Lower leg skin (tissue), 4 donors: ENCODE results near the gene EGLN2. TPM values are rescaled to one million over a fixed set of nuclear protein-coding genes. Genes with fewer than 3 reads are reported as not detected.
"Not testable (repeated sequence)": the region's sequence is repeated elsewhere in the genome, so short reads cannot be mapped to it uniquely, and the experiment has no call there.

Experiments used
- DNase-seq, 2 donors: peaks; one replicate each; pipeline ENCODE4 v3.0.0-alpha.2; 2019; ENCODE audit warnings: low spot score in 2 of 2
- H3K4me3 ChIP-seq: fragments of 200-600 bp; sonication (generic); 2 replicates; pipeline ENCODE4 v1.5.1; 2017; ENCODE audit warnings: mild to moderate bottlenecking, low read depth; ENCODE audit not compliant: poor library complexity, severe bottlenecking
- CTCF ChIP-seq, 3 donors: fragments of 450-650 bp; IDR thresholded peaks; one replicate each; pipeline ENCODE4 v1.5.1; 2016; ENCODE audit warnings: antibody characterized with exemption in 3 of 3, mild to moderate bottlenecking in 3 of 3, moderate library complexity in 2 of 3
- POLR2A ChIP-seq, 2 donors: fragments of 450-650 bp; IDR thresholded peaks; one replicate each; pipeline ENCODE4 v1.6.1; 2016 to 2017; ENCODE audit warnings: antibody characterized with exemption in 2 of 2, mild to moderate bottlenecking in 1 of 2, moderate library complexity in 1 of 2
- WGBS, 2 donors: methylation state at CpG; one replicate each; pipeline ENCODE4 v1.1.5; 2018; 5-methylcytosine and 5-hydroxymethylcytosine counted together
- intact Hi-C: fragments of 100-400 bp; cut with DNase I; formaldehyde crosslinking; loops from one replicate; pipeline ENCODE4 v1.15.0; 2023; ENCODE audit warnings: low total_unique reads
- total RNA-seq, 4 donors: library from RNA; depleted of rRNA; stranded (reverse); fragments of >200 nt; gene quantifications; one replicate each; pipeline ENCODE4 v1.1.0, GENCODE V29; 2016

Gene EGLN2
- total RNA-seq, 4 donors from 2014 or later, result 34.4 to 52.8 (median 45.1) TPM

GRCh38 chr19:40810160-40810559 lies 11.2 kb downstream of the EGLN2 start:
- intact Hi-C loops, result loop anchor here (5.0 kb wide), 1 partner anchor 322 kb away; no protein-coding TSS in a partner anchor

GRCh38 chr19:40810649-40811408 lies 11.8 kb downstream of the EGLN2 start:
- peak overlapping the region; percentile 12 for H3K4me3 ChIP-seq
- DNase-seq, result peak; percentile 76 to 96
- 3 to 4% methylated on average over 31 to 43 of the region's 65 CpGs for WGBS, 2 donors
- intact Hi-C loops, result loop anchor here (5.0 kb wide), 1 partner anchor 321 kb away; no protein-coding TSS in a partner anchor

More at GRCh38 chr19:40810160-40810559, 11.2 kb downstream of the EGLN2 start:
- H3K4me3 ChIP-seq, result peak overlapping the region; percentile 17
- 49 to 62% methylated on average over 14 of the region's 14 CpGs for WGBS, 2 donors
- DNase-seq, result no peak
- TF ChIP-seq POLR2A (IDR thresholded peaks at IDR 0.05), result no peak
- TF ChIP-seq CTCF (IDR thresholded peaks at IDR 0.05), result no peak

- H3K4me3 ChIP-seq, result peak overlapping the region; percentile 12
- intact Hi-C loops, result loop anchor here (5.0 kb wide), 1 partner anchor 321 kb away; no protein-coding TSS in a partner anchor
- no peak for DNase-seq
- TF ChIP-seq CTCF (IDR thresholded peaks at IDR 0.05) (no peak), POLR2A (IDR thresholded peaks at IDR 0.05) (no peak)
- 17 to 25% methylated on average over 27 to 30 of the region's 35 CpGs for WGBS, 2 donors
These were observed 12.7 kb downstream of the EGLN2 start for GRCh38 chr19:40811478-40812341.

GRCh38 chr19:40812571-40812970 lies 13.6 kb downstream of the EGLN2 start:
- not testable (repeated sequence) for H3K4me3 ChIP-seq, DNase-seq
- 90% methylated on average over 7 of the region's 7 CpGs for WGBS, 2 donors
- intact Hi-C loops, result loop anchor here (5.0 kb wide), 1 partner anchor 320 kb away; no protein-coding TSS in a partner anchor

- intact Hi-C loops, result loop anchor here (5.0 kb wide), 1 partner anchor 319 kb away; no protein-coding TSS in a partner anchor
These were observed 14.2 kb downstream of the EGLN2 start for GRCh38 chr19:40813182-40813581.

GRCh38 chr19:40815223-40815622 lies 16.2 kb downstream of the EGLN2 start:
- TF ChIP-seq POLR2A (IDR thresholded peaks at IDR 0.05) (no peak), CTCF (IDR thresholded peaks at IDR 0.05) (no peak)
- intact Hi-C loops, result no loop called here
- 80 to 83% methylated on average over 4 of the region's 4 CpGs for WGBS, 2 donors

More at GRCh38 chr19:40813182-40813581, 14.2 kb downstream of the EGLN2 start:
- DNase-seq, result no peak
- no peak for TF ChIP-seq CTCF (IDR thresholded peaks at IDR 0.05)
- TF ChIP-seq POLR2A (IDR thresholded peaks at IDR 0.05), result no peak
- 41 to 46% methylated on average over 4 of the region's 4 CpGs for WGBS, 2 donors
- no peak overlapping the region for H3K4me3 ChIP-seq

GRCh38 chr19:40818480-40819399 lies 19.7 kb downstream of the EGLN2 start:
- H3K4me3 ChIP-seq, intact Hi-C loops: not testable (repeated sequence)
- WGBS, 2 donors, result 30 to 49% methylated on average over 17 to 26 of the region's 36 CpGs
- DNase-seq, result peak in 1 of 2 donors; percentile 94

More at GRCh38 chr19:40815223-40815622, 16.2 kb downstream of the EGLN2 start:
- H3K4me3 ChIP-seq, result no peak overlapping the region
- no peak for DNase-seq

- intact Hi-C loops, result loop anchor here (5.0 kb wide), 1 partner anchor 157 kb away; no protein-coding TSS in a partner anchor
- 45 to 46% methylated on average over 6 of the region's 6 CpGs for WGBS, 2 donors
- DNase-seq, result peak in 1 of 2 donors; percentile 92
- not testable (repeated sequence) for H3K4me3 ChIP-seq
These were observed 20.7 kb downstream of the EGLN2 start for GRCh38 chr19:40819479-40820234.
